Gastroesophageal sphincter (tissue), 4 donors: ENCODE data around the gene HSPE1. TPM values are rescaled to one million over a fixed set of nuclear protein-coding genes. Genes with fewer than 3 reads are reported as not detected.
"Not testable (repeated sequence)": the region's sequence is repeated elsewhere in the genome, so short reads cannot be mapped to it uniquely, and the experiment has no call there.

Source experiments
- ATAC-seq: fragments of 150-250 bp; one replicate; pipeline ENCODE4 v1.9.1; 2016; ENCODE audit warnings: mild to moderate bottlenecking, moderate library complexity
- H3K27ac ChIP-seq, 4 donors: fragments of 200-600 bp; sonication (generic) in 3 of 4; 1 replicate in 3 of 4; 2 replicates in 1 of 4; pipeline ENCODE4 v1.5.1; 2016 to 2019
- H3K27me3 ChIP-seq: fragments of 200-600 bp; sonication (generic); one replicate; pipeline ENCODE4 v1.5.1; 2019
- H3K36me3 ChIP-seq, 2 donors: fragments of 200-600 bp; sonication (generic); one replicate each; pipeline ENCODE4 v1.5.1; 2019; ENCODE audit warnings: control low read depth in 1 of 2
- H3K4me1 ChIP-seq, 3 donors: fragments of 200-600 bp; sonication (generic); 1 replicate in 2 of 3; 2 replicates in 1 of 3; pipeline ENCODE4 v1.5.1; 2016 to 2019; ENCODE audit warnings: control low read depth in 2 of 3
- H3K4me3 ChIP-seq, 2 donors: fragments of 200-600 bp; sonication (generic); one replicate each; pipeline ENCODE4 v1.5.1; 2019; ENCODE audit warnings: mild to moderate bottlenecking in 1 of 2, moderate library complexity in 1 of 2
- H3K9me3 ChIP-seq, 3 donors: fragments of 200-600 bp; sonication (generic); one replicate each; pipeline ENCODE4 v1.5.1; 2017 to 2019; ENCODE audit warnings: control low read depth in 2 of 3
- EP300 ChIP-seq: sonication (generic); formaldehyde crosslinking; IDR thresholded peaks from one replicate; pipeline ENCODE4 v1.6.1; 2017; ENCODE audit warnings: antibody characterized with exemption, mild to moderate bottlenecking
- POLR2A ChIP-seq, 2 donors: fragments of 450-650 bp; IDR thresholded peaks; one replicate each; pipeline ENCODE4 v1.6.1; 2017; ENCODE audit warnings: antibody characterized with exemption in 2 of 2, mild to moderate bottlenecking in 2 of 2, moderate library complexity in 1 of 2
- POLR2AphosphoS5 ChIP-seq: sonication (generic); formaldehyde crosslinking; IDR thresholded peaks from one replicate; pipeline ENCODE4 v1.6.1; 2017; ENCODE audit warnings: antibody characterized with exemption
- WGBS, 2 donors: methylation state at CpG; one replicate each; pipeline ENCODE4 v1.1.5; 2018; ENCODE audit warnings: low coverage in 1 of 2; 5-methylcytosine and 5-hydroxymethylcytosine counted together
- total RNA-seq, 4 donors: library from RNA; depleted of rRNA; stranded (reverse); fragments of >200 nt; gene quantifications; one replicate each; pipeline ENCODE4 v1.1.0, GENCODE V29; 2016
- TF ChIP-seq, protein P1 (sequence below), 4 experiments: fragments of 200-600 bp in 2 of 4; fragments of 450-650 bp in 2 of 4; sonication (generic) in 1 of 4; IDR thresholded peaks; one replicate each; pipeline ENCODE4 v1.5.1; 2017 to 2019; ENCODE audit warnings: antibody characterized with exemption in 4 of 4, mild to moderate bottlenecking in 2 of 4, moderate library complexity in 2 of 4

HSPE1 gene
- total RNA-seq = 10 to 100 TPM; 59.3 to 91.3 (median 74.0) TPM

DNA sequence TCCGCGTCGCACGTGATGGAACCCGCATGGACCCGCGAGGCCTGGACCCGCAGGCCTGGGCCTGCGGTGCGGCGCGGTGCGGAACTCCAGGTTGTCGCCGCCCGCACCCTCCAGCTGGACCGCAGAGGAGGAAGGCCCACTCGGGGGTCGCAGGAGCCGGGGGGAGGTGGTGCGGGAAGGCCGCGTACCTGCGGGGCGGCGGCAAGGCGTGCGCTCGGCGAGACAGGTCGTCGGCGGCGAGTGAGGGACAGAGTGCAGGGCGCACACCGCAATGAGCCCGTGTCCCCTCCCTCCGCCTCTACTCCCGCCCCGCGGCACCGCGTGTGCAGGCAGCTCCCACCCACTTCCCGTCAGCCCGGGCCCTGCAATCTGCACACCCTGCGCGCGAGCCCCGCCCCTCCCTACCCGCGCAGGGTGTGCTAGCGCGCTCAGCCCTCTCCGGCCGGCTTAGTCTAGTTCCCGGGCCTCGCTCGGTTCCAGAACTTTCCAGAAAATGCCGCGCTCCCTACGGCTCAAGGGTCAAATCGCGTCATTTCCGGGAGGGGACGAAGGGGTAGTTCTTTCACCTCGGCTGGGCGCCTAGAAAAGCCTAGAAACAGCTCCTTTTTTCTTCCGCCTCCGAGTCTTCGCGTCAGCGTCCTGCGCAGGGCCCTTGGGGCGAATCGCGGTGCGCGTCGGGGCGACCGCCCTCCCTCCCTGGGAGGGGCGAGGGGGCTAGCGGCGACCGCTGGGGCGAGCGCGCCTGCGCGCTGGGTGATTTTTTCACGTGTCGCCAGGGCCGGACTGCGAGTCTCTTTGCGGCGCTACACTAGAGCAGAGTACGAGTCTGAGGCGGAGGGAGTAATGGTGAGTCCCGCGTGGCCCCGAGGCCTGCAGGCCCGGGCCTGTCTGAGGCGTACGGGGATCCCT is at the start of gene HSPE1, which contains the start of gene HSPD1:
TSS of gene HSPE1 (plus strand) at position 786 of the 909 bp plus-strand sequence. CDS start at position 844, 58 bp downstream.
TSS of gene HSPD1 (minus strand) at position 247 of the 909 bp plus-strand sequence. CDS start 992 bp downstream, outside the sequence.
- Histone ChIP-seq H3K4me3 (peak within 1 kb of the TSS; percentile 76 to 81), H3K9me3 (no peaks in the 10 kb centered on the region), H3K27ac (peak within 1 kb of the TSS; percentile 94 to 100 (median 96)), H3K4me1 (peaks cover 12 to 59% (median 21%) of the 10 kb centered on the region in 3 donors), H3K27me3 (no peaks in the 10 kb centered on the region), H3K36me3 (peaks cover 0 to 48% of the 10 kb centered on the region in 2 donors)
- TF ChIP-seq POLR2AphosphoS5 (peak; percentile 97), EP300 (peak; percentile 42), POLR2A (IDR thresholded peaks at IDR 0.05) (peak; percentile 93 to 97)
- TF ChIP-seq, protein P1, sequence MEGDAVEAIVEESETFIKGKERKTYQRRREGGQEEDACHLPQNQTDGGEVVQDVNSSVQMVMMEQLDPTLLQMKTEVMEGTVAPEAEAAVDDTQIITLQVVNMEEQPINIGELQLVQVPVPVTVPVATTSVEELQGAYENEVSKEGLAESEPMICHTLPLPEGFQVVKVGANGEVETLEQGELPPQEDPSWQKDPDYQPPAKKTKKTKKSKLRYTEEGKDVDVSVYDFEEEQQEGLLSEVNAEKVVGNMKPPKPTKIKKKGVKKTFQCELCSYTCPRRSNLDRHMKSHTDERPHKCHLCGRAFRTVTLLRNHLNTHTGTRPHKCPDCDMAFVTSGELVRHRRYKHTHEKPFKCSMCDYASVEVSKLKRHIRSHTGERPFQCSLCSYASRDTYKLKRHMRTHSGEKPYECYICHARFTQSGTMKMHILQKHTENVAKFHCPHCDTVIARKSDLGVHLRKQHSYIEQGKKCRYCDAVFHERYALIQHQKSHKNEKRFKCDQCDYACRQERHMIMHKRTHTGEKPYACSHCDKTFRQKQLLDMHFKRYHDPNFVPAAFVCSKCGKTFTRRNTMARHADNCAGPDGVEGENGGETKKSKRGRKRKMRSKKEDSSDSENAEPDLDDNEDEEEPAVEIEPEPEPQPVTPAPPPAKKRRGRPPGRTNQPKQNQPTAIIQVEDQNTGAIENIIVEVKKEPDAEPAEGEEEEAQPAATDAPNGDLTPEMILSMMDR (IDR thresholded peaks at IDR 0.05) = peak in 1 of 4 experiments; percentile 6
- ATAC-seq = peak; percentile 96
- no CpG with 5 or more reads among the region's 104 CpGs for WGBS, 2 donors

DNA sequence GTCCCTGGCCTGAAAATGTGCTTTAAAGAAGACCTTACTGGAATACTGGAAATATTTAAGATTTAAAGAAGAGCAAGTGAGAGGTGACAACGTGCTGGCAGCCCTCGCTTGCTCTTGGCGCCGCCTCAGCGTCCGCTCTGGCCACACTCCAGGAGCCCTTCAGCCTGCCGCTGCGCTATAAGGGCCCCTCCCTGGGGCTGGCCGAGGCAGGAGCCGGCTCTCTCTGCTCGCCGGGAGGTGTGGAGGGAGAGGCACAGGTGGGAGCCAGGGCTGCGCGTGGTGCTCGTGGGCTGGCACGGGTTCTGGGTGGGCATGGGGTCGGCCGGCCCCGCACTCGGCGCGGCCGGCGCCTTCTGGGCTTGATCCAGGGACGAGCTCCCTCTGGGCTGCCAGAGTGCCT is 49.7 kb upstream of the HSPE1 start:
- Histone ChIP-seq H3K27ac (no peak overlapping the region), H3K4me3 (no peak overlapping the region), H3K27me3 (peaks cover 8% of the 10 kb centered on the region), H3K4me1 (peaks cover 0 to 19% (median 0%) of the 10 kb centered on the region in 3 donors), H3K36me3 (no peaks in the 10 kb centered on the region), H3K9me3 (no peaks in the 10 kb centered on the region)
- WGBS, 2 donors = 65 to 100% methylated on average over 2 to 4 of the region's 25 CpGs
- TF ChIP-seq POLR2AphosphoS5 (no peak), EP300 (no peak), POLR2A (IDR thresholded peaks at IDR 0.05) (no peak)
- TF ChIP-seq, protein P1 (IDR thresholded peaks at IDR 0.05) = no peak
- ATAC-seq = no peak

DNA sequence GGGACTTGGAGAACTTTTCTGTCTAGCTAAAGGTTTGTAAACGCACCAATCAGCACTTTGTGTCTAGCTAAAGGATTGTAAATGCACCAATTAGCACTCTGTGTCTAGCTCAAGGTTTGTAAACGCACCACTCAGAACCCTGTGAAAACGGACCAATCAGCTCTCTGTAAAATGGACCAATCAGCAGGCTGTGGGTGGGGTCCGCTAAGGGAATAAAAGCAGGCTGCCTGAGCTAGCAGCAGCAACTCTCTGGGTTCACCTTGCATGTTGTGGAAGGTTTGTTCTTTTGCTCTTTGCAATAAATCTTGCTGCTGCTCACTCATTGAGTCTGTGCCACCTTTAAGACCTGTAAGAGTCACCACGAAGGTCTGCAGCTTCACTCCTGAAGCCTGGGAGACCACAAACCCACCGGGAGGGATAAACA is 49.2 kb upstream of the HSPE1 start:
- H3K4me3 ChIP-seq, H3K27ac ChIP-seq, H3K9me3 ChIP-seq, H3K36me3 ChIP-seq, ATAC-seq, H3K27me3 ChIP-seq: not testable (repeated sequence)
- peaks cover 0 to 24% (median 0%) of the 10 kb centered on the region in 3 donors for H3K4me1 ChIP-seq
- WGBS, 2 donors = 61 to 82% methylated on average over 2 to 4 of the region's 6 CpGs

DNA sequence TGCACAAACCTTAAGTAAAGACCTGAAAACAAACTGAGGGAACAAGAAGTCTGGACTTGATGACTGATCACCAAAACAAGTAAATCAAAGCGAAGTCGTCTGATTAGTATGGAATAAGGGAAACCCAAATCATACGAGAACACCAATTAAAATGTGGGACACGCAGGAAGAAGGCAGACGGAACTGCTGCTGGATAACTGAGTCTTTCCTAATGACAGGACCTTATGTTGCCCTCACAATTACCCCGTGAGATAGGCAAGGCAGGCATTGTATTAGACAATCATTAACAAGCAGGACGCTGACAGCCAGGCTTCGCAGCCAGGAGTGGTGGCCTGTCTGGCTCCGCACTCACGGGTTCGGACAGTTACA is 47.4 kb upstream of the HSPE1 start:
- Histone ChIP-seq H3K4me3 (peak overlapping the region; percentile 54 to 69), H3K27me3 (peaks cover 3% of the 10 kb centered on the region), H3K27ac (peak overlapping the region; percentile 90 to 99 (median 98)), H3K9me3 (no peaks in the 10 kb centered on the region), H3K36me3 (no peaks in the 10 kb centered on the region), H3K4me1 (peaks cover 0 to 42% (median 0%) of the 10 kb centered on the region in 3 donors)
- no peak for ATAC-seq
- TF ChIP-seq POLR2AphosphoS5 = no peak
- TF ChIP-seq EP300 = no peak
- 5 to 7% methylated on average over 5 to 6 of the region's 11 CpGs for WGBS, 2 donors

DNA sequence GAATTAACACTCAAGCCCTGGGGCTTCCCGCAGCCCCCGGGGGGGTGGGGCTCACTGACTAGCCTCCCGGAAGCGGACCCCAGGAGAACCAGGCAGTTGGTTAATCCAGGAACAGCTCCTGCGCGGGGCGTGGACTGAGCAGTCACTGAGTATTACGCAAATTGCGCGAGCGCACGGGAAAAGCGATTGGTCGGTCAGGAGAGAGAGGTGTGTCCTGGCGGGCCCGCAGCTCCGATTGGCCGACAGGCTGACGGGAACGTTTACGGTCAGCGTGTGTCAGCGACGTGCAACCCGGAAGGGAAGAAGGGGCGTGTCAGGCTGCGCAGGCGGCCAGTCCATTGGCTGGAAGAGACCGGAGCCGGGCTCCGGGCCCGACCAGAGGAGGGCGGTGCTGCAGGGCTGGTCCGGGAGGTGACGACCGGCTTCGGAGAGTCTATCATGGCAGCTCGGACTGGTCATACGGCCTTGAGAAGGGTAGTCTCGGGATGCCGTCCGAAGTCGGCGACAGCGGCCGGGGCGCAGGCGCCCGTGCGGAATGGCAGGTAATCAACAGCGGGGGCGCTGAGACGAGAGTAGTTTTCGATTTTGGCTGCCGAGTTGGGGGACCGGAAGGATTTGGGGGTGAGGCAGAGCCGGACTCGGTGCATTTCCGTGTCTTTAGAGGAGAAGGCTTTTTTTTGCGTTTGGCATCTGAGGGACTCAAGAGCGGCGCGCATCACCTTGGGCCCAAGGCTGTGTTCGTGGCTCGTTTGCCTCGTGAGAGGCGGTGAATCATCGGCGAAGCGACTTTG is 46.9 kb upstream of the HSPE1 start, which contains the start of gene COQ10B:
TSS of gene COQ10B (plus strand) at position 430 of the 791 bp plus-strand sequence. CDS start at position 439, 9 bp downstream.
- peaks cover 0 to 44% (median 0%) of the 10 kb centered on the region in 3 donors for H3K4me1 ChIP-seq
- peak within 1 kb of the TSS; percentile 65 to 69 for H3K4me3 ChIP-seq
- peak within 1 kb of the TSS; percentile 90 to 99 (median 98) for H3K27ac ChIP-seq
- ATAC-seq = peak; percentile 98
- 0% methylated on average over 2 to 19 of the region's 70 CpGs for WGBS, 2 donors
- H3K9me3 ChIP-seq = no peaks in the 10 kb centered on the region
- H3K36me3 ChIP-seq = no peaks in the 10 kb centered on the region
- TF ChIP-seq EP300 = no peak
- TF ChIP-seq POLR2A (IDR thresholded peaks at IDR 0.05) = peak; percentile 56 to 85
- TF ChIP-seq POLR2AphosphoS5 = peak; percentile 88
- TF ChIP-seq, protein P1 (IDR thresholded peaks at IDR 0.05) = peak in 3 of 4 experiments; percentile 10 to 56 (median 31)
- peaks cover 3% of the 10 kb centered on the region for H3K27me3 ChIP-seq
